Ishikawa (cell line): Measurements from ENCODE around the gene PCDH15.

ENCODE experiments used
- CEBPB ChIP-seq: IDR thresholded peaks from 2 replicates; pipeline ENCODE4 v1.6.1; 2012
- CREB1 ChIP-seq: IDR thresholded peaks from 2 replicates; pipeline ENCODE4 v1.6.1; 2012; ENCODE audit warnings: low read depth
- EGR1 ChIP-seq: IDR thresholded peaks from 2 replicates; pipeline ENCODE4 v1.6.1; 2012
- EP300 ChIP-seq: IDR thresholded peaks from 2 replicates; pipeline ENCODE4 v1.6.1; 2012; ENCODE audit warnings: borderline replicate concordance
- FOXM1 ChIP-seq: IDR thresholded peaks from 2 replicates; pipeline ENCODE4 v1.6.1; 2012; ENCODE audit warnings: low read depth, borderline replicate concordance
- NFIC ChIP-seq: IDR thresholded peaks from 2 replicates; pipeline ENCODE4 v1.6.1; 2012
- RAD21 ChIP-seq: IDR thresholded peaks from 2 replicates; pipeline ENCODE4 v1.6.1; 2012; ENCODE audit warnings: low read depth
- TAF1 ChIP-seq: IDR thresholded peaks from 2 replicates; pipeline ENCODE4 v1.6.1; 2012; ENCODE audit warnings: low read depth, mild to moderate bottlenecking
- TCF12 ChIP-seq: IDR thresholded peaks from 2 replicates; pipeline ENCODE4 v1.6.1; 2012; ENCODE audit warnings: low read depth
- TEAD4 ChIP-seq: IDR thresholded peaks from 2 replicates; pipeline ENCODE4 v1.6.1; 2012
- YY1 ChIP-seq: IDR thresholded peaks from 2 replicates; pipeline ENCODE4 v1.6.1; 2012; ENCODE audit warnings: low read depth
- ZBTB7A ChIP-seq: IDR thresholded peaks from 2 replicates; pipeline ENCODE4 v1.6.1; 2012; ENCODE audit warnings: low read depth
- TF ChIP-seq, protein P1 (sequence below): IDR thresholded peaks from 2 replicates; pipeline ENCODE4 v1.6.1; 2012; ENCODE audit warnings: low read depth, mild to moderate bottlenecking
- TF ChIP-seq, protein P2 (sequence below): IDR thresholded peaks from 2 replicates; pipeline ENCODE4 v1.6.1; 2012
- TF ChIP-seq, protein P3 (sequence below): IDR thresholded peaks from 2 replicates; pipeline ENCODE4 v1.6.1; 2012

PCDH15 gene

DNA sequence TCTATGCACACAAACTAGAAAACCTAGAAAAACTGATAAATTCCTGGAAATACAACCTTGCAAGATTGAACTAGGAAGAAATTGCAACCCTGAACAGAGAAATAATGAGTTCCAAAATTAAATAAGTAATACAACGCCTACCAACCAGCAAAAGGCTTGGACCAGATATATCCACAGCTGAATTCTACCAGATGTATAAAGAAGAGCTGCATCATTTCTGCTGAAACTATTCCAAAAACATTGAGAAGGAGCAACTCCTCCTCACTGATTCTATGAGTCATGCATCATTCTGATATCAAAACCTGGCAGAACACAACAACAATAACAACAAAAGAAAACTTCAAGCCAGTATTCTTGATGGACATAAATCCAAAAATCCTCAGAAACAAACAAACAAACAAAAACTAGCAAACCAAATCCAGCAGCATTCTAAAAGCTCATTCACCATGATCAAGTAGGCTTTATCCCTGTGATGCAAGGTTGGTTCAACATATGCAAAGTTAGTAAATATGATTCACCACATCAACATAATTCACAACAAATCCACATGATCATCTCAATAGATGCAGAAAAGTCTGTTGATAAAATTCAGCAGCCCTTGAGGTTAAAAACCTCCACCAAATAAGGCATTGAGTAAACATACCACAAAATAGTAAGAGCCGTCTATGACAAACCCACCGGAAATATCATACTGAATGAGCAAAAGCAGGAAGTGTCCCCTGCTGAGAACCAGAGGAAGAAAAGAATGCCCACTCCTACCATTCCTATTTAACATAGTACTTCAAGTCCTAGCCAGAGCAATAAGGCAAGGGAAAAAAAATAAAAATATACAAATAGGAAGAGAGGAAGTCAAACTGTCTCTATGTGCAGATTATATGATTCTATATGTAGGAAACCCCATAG, 98.2 kb downstream of the PCDH15 start:
- TF ChIP-seq TEAD4 (no peak), TAF1 (no peak), EGR1 (no peak), EP300 (no peak), CREB1 (no peak), NFIC (no peak), ZBTB7A (no peak), FOXM1 (no peak), TCF12 (no peak), RAD21 (no peak), CEBPB (no peak), YY1 (no peak)
- TF ChIP-seq, protein P1, sequence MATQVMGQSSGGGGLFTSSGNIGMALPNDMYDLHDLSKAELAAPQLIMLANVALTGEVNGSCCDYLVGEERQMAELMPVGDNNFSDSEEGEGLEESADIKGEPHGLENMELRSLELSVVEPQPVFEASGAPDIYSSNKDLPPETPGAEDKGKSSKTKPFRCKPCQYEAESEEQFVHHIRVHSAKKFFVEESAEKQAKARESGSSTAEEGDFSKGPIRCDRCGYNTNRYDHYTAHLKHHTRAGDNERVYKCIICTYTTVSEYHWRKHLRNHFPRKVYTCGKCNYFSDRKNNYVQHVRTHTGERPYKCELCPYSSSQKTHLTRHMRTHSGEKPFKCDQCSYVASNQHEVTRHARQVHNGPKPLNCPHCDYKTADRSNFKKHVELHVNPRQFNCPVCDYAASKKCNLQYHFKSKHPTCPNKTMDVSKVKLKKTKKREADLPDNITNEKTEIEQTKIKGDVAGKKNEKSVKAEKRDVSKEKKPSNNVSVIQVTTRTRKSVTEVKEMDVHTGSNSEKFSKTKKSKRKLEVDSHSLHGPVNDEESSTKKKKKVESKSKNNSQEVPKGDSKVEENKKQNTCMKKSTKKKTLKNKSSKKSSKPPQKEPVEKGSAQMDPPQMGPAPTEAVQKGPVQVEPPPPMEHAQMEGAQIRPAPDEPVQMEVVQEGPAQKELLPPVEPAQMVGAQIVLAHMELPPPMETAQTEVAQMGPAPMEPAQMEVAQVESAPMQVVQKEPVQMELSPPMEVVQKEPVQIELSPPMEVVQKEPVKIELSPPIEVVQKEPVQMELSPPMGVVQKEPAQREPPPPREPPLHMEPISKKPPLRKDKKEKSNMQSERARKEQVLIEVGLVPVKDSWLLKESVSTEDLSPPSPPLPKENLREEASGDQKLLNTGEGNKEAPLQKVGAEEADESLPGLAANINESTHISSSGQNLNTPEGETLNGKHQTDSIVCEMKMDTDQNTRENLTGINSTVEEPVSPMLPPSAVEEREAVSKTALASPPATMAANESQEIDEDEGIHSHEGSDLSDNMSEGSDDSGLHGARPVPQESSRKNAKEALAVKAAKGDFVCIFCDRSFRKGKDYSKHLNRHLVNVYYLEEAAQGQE: no peak
- TF ChIP-seq, protein P2, sequence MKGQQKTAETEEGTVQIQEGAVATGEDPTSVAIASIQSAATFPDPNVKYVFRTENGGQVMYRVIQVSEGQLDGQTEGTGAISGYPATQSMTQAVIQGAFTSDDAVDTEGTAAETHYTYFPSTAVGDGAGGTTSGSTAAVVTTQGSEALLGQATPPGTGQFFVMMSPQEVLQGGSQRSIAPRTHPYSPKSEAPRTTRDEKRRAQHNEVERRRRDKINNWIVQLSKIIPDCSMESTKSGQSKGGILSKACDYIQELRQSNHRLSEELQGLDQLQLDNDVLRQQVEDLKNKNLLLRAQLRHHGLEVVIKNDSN: no peak
- TF ChIP-seq, protein P3, sequence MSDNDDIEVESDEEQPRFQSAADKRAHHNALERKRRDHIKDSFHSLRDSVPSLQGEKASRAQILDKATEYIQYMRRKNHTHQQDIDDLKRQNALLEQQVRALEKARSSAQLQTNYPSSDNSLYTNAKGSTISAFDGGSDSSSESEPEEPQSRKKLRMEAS: no peak

GRCh38 chr10:54691331-54691730, 109.7 kb downstream of the PCDH15 start:
- TF ChIP-seq TEAD4 (no peak), RAD21 (no peak), YY1 (no peak), NFIC (no peak), CREB1 (no peak), CEBPB (no peak)
- TF ChIP-seq, protein P2: no peak
- TF ChIP-seq, protein P1: no peak

DNA sequence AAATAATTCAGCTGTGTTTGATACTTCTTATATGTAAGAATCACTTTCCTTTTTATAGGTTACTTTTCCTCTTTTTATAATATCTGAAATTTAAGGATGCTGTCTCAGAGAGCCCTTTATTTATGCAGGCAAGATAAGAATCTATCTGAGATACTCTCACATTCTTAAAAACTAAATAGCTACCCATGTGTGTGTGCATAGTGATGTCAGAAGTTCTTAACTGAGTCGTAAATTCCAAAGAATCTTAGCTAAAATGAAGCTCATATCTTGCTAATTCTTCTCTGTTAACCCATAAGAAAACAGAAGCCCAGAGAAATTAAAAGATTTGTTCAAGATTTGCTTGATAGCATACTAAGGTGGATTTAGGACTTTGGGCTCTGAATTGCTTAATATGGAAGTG, 118.5 kb downstream of the PCDH15 start:
- TF ChIP-seq NFIC (no peak), EGR1 (no peak), TCF12 (no peak), TEAD4 (no peak), RAD21 (no peak), YY1 (no peak), TAF1 (no peak), FOXM1 (no peak), CEBPB (no peak), EP300 (no peak), ZBTB7A (no peak), CREB1 (no peak)
- TF ChIP-seq, protein P1: no peak
- TF ChIP-seq, protein P3: no peak
- TF ChIP-seq, protein P2: no peak

DNA sequence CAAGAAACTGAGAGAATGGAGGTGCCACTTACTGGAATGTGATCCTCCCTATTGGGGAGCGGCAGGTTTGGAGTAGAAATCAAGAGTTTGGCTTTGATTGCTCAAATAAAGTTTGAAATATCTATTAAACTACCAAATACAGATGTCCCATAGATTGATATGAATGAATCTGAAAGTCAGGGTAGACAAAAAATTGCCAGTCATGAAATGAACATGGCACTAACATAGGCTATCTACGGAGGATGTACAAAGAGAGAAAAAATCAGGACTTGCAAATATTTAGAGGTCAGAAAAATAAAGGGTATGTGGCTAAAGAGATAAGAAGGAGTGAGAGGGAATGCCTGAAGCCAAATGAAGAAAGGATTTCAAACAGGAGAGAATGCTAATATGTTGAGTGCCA, 119.9 kb downstream of the PCDH15 start:
- TF ChIP-seq FOXM1 (no peak), TAF1 (no peak), ZBTB7A (no peak), RAD21 (no peak), TCF12 (no peak), YY1 (no peak), EGR1 (no peak), EP300 (no peak), CEBPB (no peak), NFIC (no peak), TEAD4 (no peak), CREB1 (no peak)
- TF ChIP-seq, protein P3: no peak
- TF ChIP-seq, protein P2: no peak
- TF ChIP-seq, protein P1: no peak
